Motor neuron (in vitro differentiated cells): ENCODE results near the gene HTRA2. TPM values are rescaled to one million over a fixed set of nuclear protein-coding genes. Genes with fewer than 3 reads are reported as not detected.

Experiments used
- ATAC-seq, 8 experiments: fragments of 200-7000 bp; cut with Tn5 transposase; replicated peaks in 6 of 8; 2 replicates each; pipeline ENCODE4 v1.8.0; 2021; ENCODE audit warnings: mild to moderate bottlenecking in 8 of 8, moderate library complexity in 8 of 8
- H3K27ac ChIP-seq, 2 donors: fragments of 250-450 bp; sonication (Bioruptor Pico); 2 replicates each; pipeline ENCODE4 v1.9.0; 2021; ENCODE audit warnings: antibody characterized with exemption in 2 of 2, mild to moderate bottlenecking in 2 of 2, moderate library complexity in 1 of 2
- H3K4me1 ChIP-seq, 2 donors: fragments of 250-450 bp; sonication (Bioruptor Pico); replicated peaks in 1 of 2; 2 replicates each; pipeline ENCODE4 v1.6.1; 2021; ENCODE audit warnings: antibody characterized with exemption in 2 of 2, mild to moderate bottlenecking in 2 of 2, moderate library complexity in 1 of 2
- H3K4me3 ChIP-seq, 5 donors: fragments of 250-450 bp; sonication (Bioruptor Pico); 2 replicates each; pipeline ENCODE4 v1.9.0; 2021; ENCODE audit warnings: antibody characterized with exemption in 5 of 5, mild to moderate bottlenecking in 5 of 5, moderate library complexity in 4 of 5
- WGBS, 10 experiments: fragments of 450-650 bp; shearing (Covaris generic); methylation state at CpG; one replicate each; pipeline ENCODE4 v1.0.0; 2022; 5-methylcytosine and 5-hydroxymethylcytosine counted together
- in situ Hi-C, 9 experiments: fragments of 400-800 bp; cut with MboI; loops; one replicate each; pipeline ENCODE4 v1.15.0; 2021; ENCODE audit warnings: low sequenced_read_pairs in 9 of 9, low pct_unique_long_range_greater_than_20kb in 2 of 9; ENCODE audit not compliant: unreplicated experiment in 9 of 9
- total RNA-seq, 8 experiments: library from RNA; unstranded; fragments of 300-600 nt; gene quantifications; 2 replicates each; pipeline versions ENCODE4 v1.2.3 to v1.2.4, GENCODE V29; 2022

The HTRA2 gene
- total RNA-seq, 8 experiments from 2014 or later: 30.9 to 49.4 (median 39.3) TPM

- Histone ChIP-seq H3K4me1 (peaks cover 16 to 29% of the 10 kb centered on the region in 2 donors), H3K4me3 (peak overlapping the region in 3 of 5 donors; percentile 33 to 41 (median 34)), H3K27ac (peak overlapping the region in 1 of 2 donors; percentile 15)
- in situ Hi-C loops: no loop called here
- WGBS, 10 experiments: 23 to 93% (median 40%) methylated on average over 2 to 8 of the region's 45 CpGs; no CpG with 5 or more reads in 3 of the 10 experiments
- no peak for ATAC-seq
Observed at GRCh38 chr2:74503506-74504475, 25.9 kb upstream of the HTRA2 start.

GRCh38 chr2:74504591-74504990, 25.1 kb upstream of the HTRA2 start:
- in situ Hi-C loops: no loop called here
- H3K27ac ChIP-seq: no peak overlapping the region
- peaks cover 16 to 23% of the 10 kb centered on the region in 2 donors for H3K4me1 ChIP-seq
- H3K4me3 ChIP-seq: no peak overlapping the region
- WGBS, 10 experiments: 50 to 90% (median 88%) methylated on average over 1 to 3 of the region's 3 CpGs; no CpG with 5 or more reads in 4 of the 10 experiments
- ATAC-seq: no peak

- Histone ChIP-seq H3K4me3 (no peak overlapping the region), H3K27ac (no peak overlapping the region), H3K4me1 (peaks cover 16 to 21% of the 10 kb centered on the region in 2 donors)
- no peak for ATAC-seq
- in situ Hi-C loops: no loop called here
- WGBS, 10 experiments: 81 to 100% (median 98%) methylated on average over 1 to 8 of the region's 14 CpGs; no CpG with 5 or more reads in 1 of the 10 experiments
Observed at GRCh38 chr2:74505448-74506246, 24.1 kb upstream of the HTRA2 start.

- peak within 1 kb of the TSS; percentile 99 to 100 for H3K27ac ChIP-seq
- 0 to 8% (median 0%) methylated on average over 1 to 5 of the region's 56 CpGs; no CpG with 5 or more reads in 3 of the 10 experiments for WGBS, 10 experiments
- in situ Hi-C loops: no loop called here
- peak; percentile 74 to 91 (median 86) for ATAC-seq
- peak within 1 kb of the TSS; percentile 71 to 92 (median 81) for H3K4me3 ChIP-seq
- peaks cover 16 to 18% of the 10 kb centered on the region in 2 donors for H3K4me1 ChIP-seq
Observed at GRCh38 chr2:74507145-74507925, 22.4 kb upstream of the HTRA2 start, which contains the start of gene PCGF1. Gene PCGF1 (minus strand): TSS chr2:74507695. CDS start chr2:74507668, 27 bp downstream.

- peak overlapping the region; percentile 71 to 92 (median 81) for H3K4me3 ChIP-seq
- in situ Hi-C loops: no loop called here
- H3K4me1 ChIP-seq: peaks cover 13 to 16% of the 10 kb centered on the region in 2 donors
- WGBS, 10 experiments: 0 to 100% (median 8%) methylated on average over 2 to 11 of the region's 38 CpGs; no CpG with 5 or more reads in 1 of the 10 experiments
- ATAC-seq: peak; percentile 9 to 58 (median 53)
- H3K27ac ChIP-seq: peak overlapping the region; percentile 99 to 100
Observed at GRCh38 chr2:74507926-74508520, 21.7 kb upstream of the HTRA2 start.

GRCh38 chr2:74510272-74510671, 19.5 kb upstream of the HTRA2 start:
- ATAC-seq: no peak
- in situ Hi-C loops: no loop called here
- Histone ChIP-seq H3K4me1 (peaks cover 12 to 13% of the 10 kb centered on the region in 2 donors), H3K27ac (no peak overlapping the region), H3K4me3 (no peak overlapping the region)
- WGBS, 10 experiments: 14 to 100% (median 72%) methylated on average over 1 to 4 of the region's 4 CpGs

- H3K27ac ChIP-seq: no peak overlapping the region
- peaks cover 7 to 8% of the 10 kb centered on the region in 2 donors for H3K4me1 ChIP-seq
- no peak for ATAC-seq
- no peak overlapping the region for H3K4me3 ChIP-seq
- WGBS, 10 experiments: 27 to 80% (median 40%) methylated on average over 2 to 9 of the region's 11 CpGs; no CpG with 5 or more reads in 3 of the 10 experiments
- in situ Hi-C loops: no loop called here
Observed at GRCh38 chr2:74511104-74511989, 18.4 kb upstream of the HTRA2 start.

GRCh38 chr2:74512744-74513604, 16.8 kb upstream of the HTRA2 start:
- H3K4me3 ChIP-seq: no peak overlapping the region
- 0 to 33% (median 14%) methylated on average over 1 to 2 of the region's 36 CpGs; no CpG with 5 or more reads in 6 of the 10 experiments for WGBS, 10 experiments
- H3K27ac ChIP-seq: no peak overlapping the region
- in situ Hi-C loops: no loop called here
- H3K4me1 ChIP-seq: peaks cover 3 to 4% of the 10 kb centered on the region in 2 donors
- peak in 1 of 8 experiments; percentile 7 for ATAC-seq

- WGBS, 10 experiments: 1 to 20% (median 5%) methylated on average over 2 to 18 of the region's 52 CpGs; no CpG with 5 or more reads in 6 of the 10 experiments
- peak; percentile 15 to 68 (median 40) for ATAC-seq
- H3K4me3 ChIP-seq: no peak overlapping the region
Observed at GRCh38 chr2:74513605-74514367, 15.9 kb upstream of the HTRA2 start.

More at GRCh38 chr2:74513605-74514367, 15.9 kb upstream of the HTRA2 start:
- in situ Hi-C loops: no loop called here
- Histone ChIP-seq H3K27ac (no peak overlapping the region), H3K4me1 (peaks cover 0 to 3% of the 10 kb centered on the region in 2 donors)
